IPS-18c (cell line): Measurements from ENCODE around the gene MPC2.
"Not testable (repeated sequence)": the region's sequence is repeated elsewhere in the genome, so short reads cannot be mapped to it uniquely, and the experiment has no call there.

ENCODE experiments used
- H3K4me3 ChIP-seq: 2 replicates; pipeline ENCODE4 v1.7.0; 2013; ENCODE audit warnings: low read depth, mild to moderate bottlenecking, low read length, moderate library complexity; ENCODE audit not compliant: insufficient read depth
- H3K9me3 ChIP-seq: one replicate; pipeline ENCODE4 v1.6.1; 2013; ENCODE audit warnings: mild to moderate bottlenecking, low read length, moderate library complexity; ENCODE audit not compliant: control insufficient read depth, insufficient read depth

The MPC2 gene

GRCh38 chr1:167937709-167938010, 788 bp upstream of the MPC2 start:
- peak overlapping the region; percentile 91 for H3K4me3 ChIP-seq
- H3K9me3 ChIP-seq = no peaks in the 10 kb centered on the region

- Histone ChIP-seq H3K9me3 (no peaks in the 10 kb centered on the region), H3K4me3 (peak within 1 kb of the TSS; percentile 91)
Measured at GRCh38 chr1:167936068-167936929, 573 bp downstream of the MPC2 start, which contains the start of gene DCAF6. TSS of gene DCAF6 (plus strand) at chr1:167936683. CDS start at chr1:167936912, 229 bp downstream.

- H3K9me3 ChIP-seq = no peaks in the 10 kb centered on the region
Measured at GRCh38 chr1:167935216-167936067, 1.4 kb downstream of the MPC2 start.

GRCh38 chr1:167934426-167935215, 2.3 kb downstream of the MPC2 start:
- Histone ChIP-seq H3K9me3 (no peaks in the 10 kb centered on the region), H3K4me3 (peak overlapping the region; percentile 91)

More at GRCh38 chr1:167935216-167936067, 1.4 kb downstream of the MPC2 start:
- peak overlapping the region; percentile 91 for H3K4me3 ChIP-seq

- no peaks in the 10 kb centered on the region for H3K9me3 ChIP-seq
- H3K4me3 ChIP-seq = no peak overlapping the region
Measured at GRCh38 chr1:167933788-167934187, 3.1 kb downstream of the MPC2 start.

GRCh38 chr1:167929725-167930124, 7.1 kb downstream of the MPC2 start:
- no peaks in the 10 kb centered on the region for H3K9me3 ChIP-seq
- no peak overlapping the region for H3K4me3 ChIP-seq

GRCh38 chr1:167928919-167929318, 8.0 kb downstream of the MPC2 start:
- H3K9me3 ChIP-seq, H3K4me3 ChIP-seq: not testable (repeated sequence)

GRCh38 chr1:167928457-167928852, 8.4 kb downstream of the MPC2 start:
- H3K4me3 ChIP-seq = no peak overlapping the region
- no peaks in the 10 kb centered on the region for H3K9me3 ChIP-seq

- H3K4me3 ChIP-seq = no peak overlapping the region
- H3K9me3 ChIP-seq = no peaks in the 10 kb centered on the region
Measured at GRCh38 chr1:167927046-167927754, 9.7 kb downstream of the MPC2 start.

- no peaks in the 10 kb centered on the region for H3K9me3 ChIP-seq
- H3K4me3 ChIP-seq = no peak overlapping the region
Measured at GRCh38 chr1:167926486-167926997, 10.3 kb downstream of the MPC2 start.

GRCh38 chr1:167924543-167925231, 12.2 kb downstream of the MPC2 start:
- H3K9me3 ChIP-seq = no peaks in the 10 kb centered on the region
- no peak overlapping the region for H3K4me3 ChIP-seq

GRCh38 chr1:167924102-167924501, 12.8 kb downstream of the MPC2 start:
- H3K9me3 ChIP-seq = no peaks in the 10 kb centered on the region
- no peak overlapping the region for H3K4me3 ChIP-seq

GRCh38 chr1:167923324-167924056, 13.4 kb downstream of the MPC2 start:
- no peak overlapping the region for H3K4me3 ChIP-seq
- H3K9me3 ChIP-seq = no peaks in the 10 kb centered on the region

- H3K4me3 ChIP-seq = no peak overlapping the region
- no peaks in the 10 kb centered on the region for H3K9me3 ChIP-seq
Measured at GRCh38 chr1:167922611-167923074, 14.2 kb downstream of the MPC2 start.

GRCh38 chr1:167922023-167922422, 14.8 kb downstream of the MPC2 start:
- Histone ChIP-seq H3K4me3 (no peak overlapping the region), H3K9me3 (no peaks in the 10 kb centered on the region)
